Hepatocyte (in vitro differentiated cells): ENCODE data around the gene OLA1.

ENCODE experiments used
- CTCF ChIP-seq: fragments of 200-600 bp; sonication (generic); IDR thresholded peaks from 2 replicates; pipeline ENCODE4 v1.5.1; 2016; ENCODE audit warnings: antibody characterized with exemption, mild to moderate bottlenecking; ENCODE audit not compliant: poor library complexity
- EZH2phosphoT487 ChIP-seq: fragments of 200-600 bp; sonication (generic); IDR thresholded peaks from one replicate; pipeline ENCODE4 v1.6.1; 2018; ENCODE audit warnings: antibody characterized with exemption, mild to moderate bottlenecking, low read depth, moderate library complexity; ENCODE audit not compliant: unreplicated experiment, severe bottlenecking

GRCh38 chr2:174063492-174064092 is 184.7 kb downstream of the OLA1 start:
- TF ChIP-seq CTCF (no peak), EZH2phosphoT487 (no peak)
